HG03378 (cell line): ENCODE data around the gene FLT1.

ENCODE experiments used
- ATAC-seq: cut with Tn5 transposase; IDR thresholded peaks from one replicate; pipeline ENCODE4 v1.9.1; 2021; ENCODE audit warnings: mild to moderate bottlenecking, moderate library complexity; ENCODE audit not compliant: unreplicated experiment

Gene FLT1

GRCh38 chr13:28434926-28435325 is 60.0 kb downstream of the FLT1 start:
- no peak for ATAC-seq

DNA sequence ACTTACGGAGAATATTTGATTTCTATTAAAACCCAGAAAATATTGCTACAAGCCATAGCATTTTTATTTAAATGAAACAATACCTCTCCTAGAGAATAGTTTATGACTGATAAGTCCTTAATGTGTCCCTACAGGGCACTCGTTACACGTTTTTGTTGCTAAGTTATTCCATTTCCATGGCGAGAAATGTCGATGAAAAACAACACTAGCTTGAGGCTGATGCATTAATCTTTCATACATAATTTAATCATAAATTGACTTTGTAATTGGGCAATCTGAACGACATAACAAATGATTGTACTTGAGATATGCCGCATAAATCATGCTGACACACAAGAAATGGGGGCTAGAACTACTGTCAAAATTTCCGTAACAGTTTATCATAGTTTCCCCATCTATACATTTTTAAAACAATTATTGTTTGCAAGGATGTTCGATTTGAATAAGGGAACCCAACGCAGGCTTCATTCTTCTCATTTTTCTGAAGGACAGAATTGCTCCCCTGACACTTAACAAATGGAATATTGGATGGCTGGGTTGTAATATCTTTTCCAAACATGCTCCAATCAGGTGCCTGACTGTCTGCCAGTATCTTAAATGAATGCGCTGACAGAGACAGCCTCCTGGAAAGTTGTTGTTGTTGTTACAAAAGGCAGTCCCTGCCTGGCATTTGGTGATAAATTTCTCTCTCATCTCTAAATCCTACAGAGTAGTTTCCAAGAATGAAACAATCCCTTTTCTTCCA is 61.9 kb downstream of the FLT1 start:
- ATAC-seq, result no peak

GRCh38 chr13:28429685-28430290 is 65.1 kb downstream of the FLT1 start:
- peak; percentile 95 for ATAC-seq

- ATAC-seq, result no peak
Measured at GRCh38 chr13:28429096-28429495, 65.8 kb downstream of the FLT1 start.

- no peak for ATAC-seq
Measured at GRCh38 chr13:28426381-28426780, 68.5 kb downstream of the FLT1 start.

DNA sequence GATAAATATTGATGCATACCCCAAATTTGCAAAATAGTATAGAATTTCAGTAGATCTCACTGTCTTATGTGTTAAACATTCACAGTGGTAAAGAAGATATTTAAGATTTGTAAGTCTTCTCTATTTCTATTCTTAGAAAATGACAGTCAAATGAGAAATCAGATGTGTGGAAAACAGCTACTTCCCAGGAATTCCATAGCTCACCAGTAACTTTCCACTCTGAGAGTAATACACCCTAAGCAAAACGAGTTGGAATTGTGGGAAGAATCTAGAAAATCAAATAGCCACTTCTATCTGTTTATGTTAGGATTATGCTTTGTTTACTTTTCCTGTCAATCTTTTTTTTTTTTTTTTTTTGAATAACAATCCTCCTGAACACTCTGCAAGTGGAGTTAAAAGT is 69.1 kb downstream of the FLT1 start:
- no peak for ATAC-seq

DNA sequence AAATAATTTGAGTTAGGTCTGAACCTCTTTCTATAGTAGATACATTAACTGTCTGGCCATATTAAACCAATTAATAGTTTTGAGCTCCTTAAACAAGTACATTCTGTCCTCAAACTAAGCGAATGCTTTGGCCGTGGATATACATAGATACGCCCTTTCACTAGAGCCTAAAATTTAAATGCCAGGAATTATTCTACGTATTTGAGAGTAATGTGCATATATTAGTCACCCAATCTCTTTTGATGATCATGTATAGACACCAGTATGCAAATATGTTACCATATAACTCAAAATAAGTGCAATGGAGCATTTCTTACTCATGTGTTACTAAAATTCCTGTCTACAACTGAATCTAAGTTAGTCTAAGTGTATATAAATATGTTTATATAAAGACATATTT is 70.4 kb downstream of the FLT1 start:
- ATAC-seq, result no peak

- peak; percentile 83 for ATAC-seq
Measured at GRCh38 chr13:28423010-28423409, 71.9 kb downstream of the FLT1 start.

GRCh38 chr13:28421676-28422410 is 73.1 kb downstream of the FLT1 start:
- ATAC-seq, result no peak

DNA sequence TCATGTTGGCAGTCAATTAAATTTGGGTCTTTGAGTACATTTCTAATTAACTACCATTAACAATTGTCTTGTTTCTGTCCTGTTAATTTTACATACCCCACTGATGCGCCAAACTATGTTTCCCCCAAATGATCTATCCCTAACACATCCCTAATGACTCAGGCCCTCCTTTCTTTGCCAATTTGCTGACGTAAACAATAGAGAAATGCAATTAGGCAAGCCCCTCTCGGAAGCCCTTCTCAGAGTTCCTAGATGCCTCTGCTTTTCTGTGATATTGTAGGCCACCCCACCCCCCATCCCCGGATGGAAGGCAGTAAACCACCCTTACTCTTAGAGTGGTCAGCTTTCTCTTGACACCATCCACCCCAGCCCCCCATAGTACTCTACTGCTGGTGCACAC is 74.2 kb downstream of the FLT1 start:
- ATAC-seq, result no peak

- no peak for ATAC-seq
Measured at GRCh38 chr13:28415994-28416421, 78.9 kb downstream of the FLT1 start.

DNA sequence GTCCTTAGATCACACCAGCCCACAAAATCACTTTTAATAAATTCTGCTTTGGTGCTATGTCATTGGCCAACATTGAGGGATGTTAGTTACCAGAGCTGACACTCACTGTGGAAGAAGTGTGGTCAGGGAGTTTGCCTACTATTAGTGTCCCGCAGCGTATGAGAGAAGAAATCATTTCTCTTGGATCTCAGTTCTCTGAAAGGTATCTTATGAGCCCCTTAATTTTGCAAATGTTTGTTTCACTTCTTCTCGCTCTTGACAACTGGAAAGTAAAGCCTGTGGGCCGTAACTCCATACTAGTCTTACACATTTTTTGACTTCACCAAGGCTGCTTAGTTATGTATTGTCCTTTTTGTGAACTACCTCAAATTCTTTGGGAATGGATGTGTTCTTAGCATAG is 80.9 kb downstream of the FLT1 start:
- no peak for ATAC-seq

DNA sequence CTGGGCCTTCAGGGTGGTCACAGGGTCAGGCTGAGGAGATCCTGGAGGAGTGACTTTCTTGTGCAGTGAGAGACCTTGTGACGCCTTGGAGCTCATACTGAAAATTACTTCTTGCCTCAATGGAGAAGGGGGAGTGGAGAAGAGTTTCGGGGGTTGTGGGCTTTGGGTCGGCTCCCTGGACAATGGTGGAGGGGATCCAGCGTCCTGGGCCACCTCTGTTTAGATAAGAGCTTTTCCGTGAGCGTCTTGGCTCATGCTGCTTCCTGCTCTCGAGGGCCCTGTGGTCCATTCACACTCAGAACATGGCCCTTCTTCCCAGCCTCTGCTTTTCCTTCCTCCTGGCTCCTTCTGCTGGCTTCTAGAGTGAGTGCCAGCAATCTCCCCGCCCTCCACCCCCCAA is 81.9 kb downstream of the FLT1 start:
- ATAC-seq, result no peak

DNA sequence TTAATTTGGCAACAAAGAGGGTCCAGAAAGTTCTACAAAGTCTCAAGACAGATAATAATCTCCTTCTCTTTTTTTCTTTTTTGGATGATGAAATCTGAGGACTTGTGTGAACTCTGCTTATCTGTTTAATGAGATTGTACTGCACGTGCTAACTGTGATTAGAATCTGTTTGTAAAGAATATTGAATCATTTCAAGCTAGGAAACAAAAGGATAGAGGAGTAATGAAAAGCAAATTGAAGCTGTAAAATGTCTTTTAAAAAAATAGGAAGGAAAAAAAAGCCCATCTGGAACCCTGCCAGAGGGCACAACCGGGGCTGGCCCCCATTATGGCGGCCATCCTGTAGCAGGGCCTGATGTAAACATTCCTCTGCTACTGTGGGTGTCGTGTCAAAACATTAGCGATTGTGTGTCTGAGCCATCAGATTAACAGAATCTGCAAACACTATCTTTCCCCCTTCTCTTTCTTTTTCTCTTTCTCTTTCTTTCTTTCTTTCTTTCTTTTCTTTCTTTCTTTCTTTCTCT is 83.0 kb downstream of the FLT1 start:
- ATAC-seq, result no peak

DNA sequence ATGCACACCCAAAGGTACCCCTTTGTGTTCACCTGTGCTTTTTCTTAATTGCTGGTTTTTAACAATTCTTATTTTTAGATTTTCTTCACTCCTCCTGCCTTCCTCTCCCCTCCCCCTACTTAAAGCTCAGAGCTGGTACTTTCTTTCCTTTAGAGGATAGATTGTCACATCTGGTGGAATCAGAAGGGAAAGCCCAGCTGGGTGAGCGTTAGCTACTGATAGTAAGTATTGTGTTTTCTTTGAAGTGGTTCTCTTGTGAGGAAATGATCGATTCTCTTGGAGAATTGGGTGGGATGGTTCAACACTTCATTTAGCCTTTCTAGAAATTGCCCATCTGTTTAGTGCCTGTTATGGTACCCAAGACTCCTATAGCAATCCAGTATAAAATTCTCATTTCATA is 84.8 kb downstream of the FLT1 start:
- ATAC-seq, result no peak

- no peak for ATAC-seq
Measured at GRCh38 chr13:28409648-28410047, 85.3 kb downstream of the FLT1 start.

- no peak for ATAC-seq
Measured at GRCh38 chr13:28408863-28409262, 86.1 kb downstream of the FLT1 start.

GRCh38 chr13:28408235-28408848 is 86.6 kb downstream of the FLT1 start:
- no peak for ATAC-seq

DNA sequence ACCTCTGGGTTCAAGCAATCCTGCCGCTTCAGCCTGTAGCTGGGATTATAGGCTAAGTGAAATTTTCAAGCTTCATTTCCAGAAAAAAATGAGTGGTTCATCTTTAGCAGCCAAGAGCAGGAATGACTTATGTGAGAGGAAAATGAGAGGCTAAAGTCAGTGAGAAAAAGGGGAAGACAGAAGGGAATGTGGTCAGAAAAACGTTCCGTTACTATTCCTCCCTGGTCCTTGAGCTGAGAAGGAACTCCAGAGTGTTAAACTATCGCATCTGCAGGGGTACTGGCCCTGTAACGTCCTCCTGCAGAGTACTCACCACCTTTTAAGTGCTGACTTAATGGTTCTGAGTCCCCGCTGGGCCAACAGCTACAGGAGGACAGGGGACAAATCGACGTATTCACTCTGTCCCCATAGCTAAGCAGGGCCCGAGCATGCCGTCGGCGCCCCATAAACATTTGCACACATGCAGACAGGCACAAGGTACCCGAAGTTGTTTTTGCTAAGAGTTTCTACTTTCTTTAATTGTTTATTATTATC is 88.1 kb downstream of the FLT1 start:
- ATAC-seq, result no peak

GRCh38 chr13:28402057-28402381 is 92.9 kb downstream of the FLT1 start:
- ATAC-seq, result no peak
